ENCODE measurements around the gene MBNL2. TPM values are rescaled to one million over a fixed set of nuclear protein-coding genes. Genes with fewer than 3 reads are reported as not detected.

Gene MBNL2
- total and polyA plus RNA-seq, 2 of the 13 experiments (the other 11 are each of a cell fraction or from before 2014, with no cell fraction given): 30.8 to 59.0 TPM

DNA sequence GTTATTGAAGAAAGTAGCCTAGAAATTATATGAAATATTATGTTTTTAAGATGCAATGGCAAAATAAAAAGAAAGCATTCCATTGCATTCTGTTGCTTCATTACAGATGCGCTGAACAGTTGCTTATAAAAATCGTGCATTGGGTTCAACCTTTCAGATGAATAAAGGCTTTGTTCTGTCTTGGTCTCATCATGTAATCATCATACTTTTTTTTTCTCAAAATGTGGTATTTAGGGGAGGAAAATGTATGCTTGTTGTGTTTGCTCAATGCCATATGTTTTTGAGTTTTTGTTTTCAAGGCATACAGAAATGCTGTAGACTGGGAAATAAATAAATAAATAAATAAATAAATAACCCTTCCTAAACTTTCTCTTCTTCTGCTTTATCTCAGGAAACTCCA is 1.1 kb upstream of the MBNL2 start:
- TF ChIP-seq ZHX2 (IDR thresholded peaks at IDR 0.05; ENCODE audit: low read depth) (no peak), ZHX2 (CRISPR knock-in tag; IDR thresholded peaks at IDR 0.05; ENCODE audit: borderline replicate concordance) (no peak), ZMAT3 (CRISPR knock-in tag; conservative IDR thresholded peaks at IDR 0.05) (no peak), TFE3 (CRISPR knock-in tag; IDR thresholded peaks at IDR 0.05) (no peak), HMGA1 (CRISPR knock-in tag; conservative IDR thresholded peaks at IDR 0.05) (no peak)
- BruUV-seq (replicated peaks): no TSS peak
- POLR2A ChIA-PET: interaction anchor here (4.0 kb wide), 1 partner anchor 79 kb away, joined by 28 read pairs; no protein-coding TSS in a partner anchor
- no peak for DNase-seq (ENCODE audit: low spot score)
- 71% methylated on average over 2 of the region's 2 CpGs for WGBS (ENCODE audit: low lambda C conversion rate)
- peak overlapping the region; percentile 97 for H3K4me2 ChIP-seq (ENCODE audit: low read depth, low read length)
- no peak for ATAC-seq
- in situ Hi-C loops (cut with HindIII; ENCODE audit: extremely low pct_ligation_motif_present, low pct_unique_long_range_greater_than_20kb): loop anchor here (10.0 kb wide), 1 partner anchor 124 kb away; no protein-coding TSS in a partner anchor
- H3K9me3 ChIP-seq (ENCODE audit: low read length): no peaks in the 10 kb centered on the region
- peaks cover 40% of the 10 kb centered on the region for H3K4me1 ChIP-seq (ENCODE audit: insufficient read depth, low read length)
- intact Hi-C loops (cut with micrococcal nuclease; ENCODE audit: unreplicated experiment): loop anchor here (10.0 kb wide), 1 partner anchor 214 kb away; the partner anchor contains the start of gene RAP2A
- peak overlapping the region; percentile 37; the same call in 1 of the 2 replicates for H3K9ac ChIP-seq (ENCODE audit: insufficient read depth, low read depth, low read length)
- H2AFZ ChIP-seq (ENCODE audit: low read length): no peak overlapping the region
- CTCF ChIA-PET (ENCODE audit: low intra/inter-chr PET ratio, low total read pairs): no interaction called here
- H3K79me2 ChIP-seq (ENCODE audit: insufficient read depth, low read length): peaks cover 50% of the 10 kb centered on the region
- H3K27me3 ChIP-seq (ENCODE audit: control insufficient read depth in 1 of 2, insufficient read depth in 2 of 2, low read length in 2 of 2): no peaks in the 10 kb centered on the region; a peak in 1 of 5 replicates
- H3K27ac ChIP-seq (ENCODE audit: extremely low read length, insufficient read depth, low read length): peak overlapping the region; percentile 92
- no peak for FAIRE-seq
- peak overlapping the region in 2 of 3 experiments; percentile 82 to 95; a peak in 2 of 6 replicates for H3K4me3 ChIP-seq (replicated peaks in 1 of 3; ENCODE audit: insufficient read depth in 1 of 3, low read depth in 2 of 3, low read length in 3 of 3)
- peaks cover 22% of the 10 kb centered on the region for H4K20me1 ChIP-seq (ENCODE audit: insufficient read depth, low read length)
- no peaks in the 10 kb centered on the region for H3K36me3 ChIP-seq (replicated peaks in 1 of 2; ENCODE audit: control insufficient read depth in 1 of 2, insufficient read depth in 2 of 2, low read length in 2 of 2)
